GM12892 (cell line): ENCODE measurements around the gene MEIG1.

Source experiments
- POLR2AphosphoS5 ChIP-seq: IDR thresholded peaks from 2 replicates; pipeline ENCODE4 v1.6.1; 2011; ENCODE audit warnings: low read depth, low read length, control low read depth
- TAF1 ChIP-seq: IDR thresholded peaks from 2 replicates; pipeline ENCODE4 v1.6.1; 2011; ENCODE audit warnings: low read depth, mild to moderate bottlenecking, control low read depth, low read length, borderline replicate concordance

DNA sequence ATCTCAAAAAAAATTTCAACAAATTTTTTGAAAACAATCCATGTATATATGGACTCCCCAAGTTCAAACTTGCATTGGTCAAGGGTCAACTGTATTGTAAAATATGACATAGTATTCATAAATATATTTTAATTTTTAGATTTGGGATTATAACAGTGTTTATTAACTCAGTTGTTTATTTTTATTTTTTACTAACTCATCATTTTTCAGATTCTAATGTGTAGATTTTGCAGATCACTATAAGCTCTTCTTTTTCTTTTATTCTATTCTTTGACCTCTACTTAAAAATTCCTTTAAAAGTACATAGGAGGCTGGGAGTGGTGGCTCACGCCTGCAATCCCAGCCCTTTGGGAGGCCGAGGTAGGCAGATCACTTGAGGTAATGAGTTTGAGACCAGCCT is 8.7 kb downstream of the MEIG1 start:
- TF ChIP-seq TAF1 (no peak), POLR2AphosphoS5 (no peak)
